Measurements from ENCODE around the gene NUDT16L1.
"Not testable (repeated sequence)": the region's sequence is repeated elsewhere in the genome, so short reads cannot be mapped to it uniquely, and the experiment has no call there.

The NUDT16L1 gene

DNA sequence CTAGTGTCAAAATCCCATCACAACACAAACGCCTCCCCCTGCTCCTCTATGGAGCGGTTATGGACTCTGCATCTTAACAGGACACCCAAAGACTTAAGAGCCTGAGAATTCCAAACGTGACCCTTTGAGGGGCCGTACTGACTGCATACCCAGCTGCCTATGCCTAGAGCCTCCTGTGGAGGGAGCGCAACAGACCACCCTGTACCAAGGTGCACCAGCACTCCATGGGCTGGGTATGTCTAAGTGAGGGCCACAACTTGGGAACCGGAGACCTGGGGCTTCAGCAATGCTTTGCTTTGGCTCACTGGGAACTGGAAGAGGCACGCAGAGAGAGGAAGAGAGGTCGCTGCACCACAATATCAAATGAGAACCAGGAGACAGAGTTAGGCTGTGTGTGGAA is 35.3 kb downstream of the NUDT16L1 start:
- DNase-seq = no peak

- no peak for DNase-seq
Measured at GRCh38 chr16:4729876-4730275, 36.5 kb downstream of the NUDT16L1 start.

DNA sequence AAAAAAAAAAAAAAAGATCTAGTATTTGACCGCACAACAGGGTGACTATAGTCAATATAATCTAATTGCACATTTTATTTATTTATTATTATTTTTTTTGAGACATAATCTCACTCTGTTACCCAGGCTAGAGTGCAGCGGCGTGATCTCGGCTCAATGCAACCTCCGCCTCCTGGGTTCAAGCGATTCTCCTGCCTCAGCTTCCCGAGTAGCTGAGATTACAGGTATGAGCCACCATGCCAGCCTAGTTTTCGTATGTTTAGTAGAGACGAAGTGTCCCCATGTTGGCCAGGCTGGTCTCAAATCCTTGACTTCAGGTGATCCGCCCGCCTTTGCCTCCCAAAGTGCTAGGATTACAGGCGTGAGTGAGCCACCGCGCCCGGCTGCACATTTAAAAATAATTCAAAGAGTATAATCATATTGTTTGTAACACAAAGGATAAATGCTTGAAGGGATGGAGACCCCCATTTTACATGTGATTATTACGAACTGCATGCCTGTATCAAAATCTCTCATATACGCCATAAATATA is 39.9 kb downstream of the NUDT16L1 start:
- DNase-seq = no peak

DNA sequence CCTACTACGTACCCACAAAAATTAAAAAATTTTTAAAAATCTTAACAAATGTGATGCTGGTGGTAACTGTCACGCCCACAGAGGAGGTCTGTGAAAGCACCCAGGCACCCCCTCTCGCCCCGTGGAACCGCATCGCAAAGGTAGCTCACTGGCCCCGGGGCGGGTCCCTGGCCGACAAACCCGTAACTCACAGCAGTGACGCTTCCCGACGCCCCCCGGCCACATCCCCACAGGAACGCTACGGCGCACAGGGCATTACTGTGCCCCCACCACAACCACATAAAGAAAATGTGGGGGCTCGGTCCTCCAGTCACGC is 40.3 kb downstream of the NUDT16L1 start:
- peak; percentile 40 for DNase-seq

DNA sequence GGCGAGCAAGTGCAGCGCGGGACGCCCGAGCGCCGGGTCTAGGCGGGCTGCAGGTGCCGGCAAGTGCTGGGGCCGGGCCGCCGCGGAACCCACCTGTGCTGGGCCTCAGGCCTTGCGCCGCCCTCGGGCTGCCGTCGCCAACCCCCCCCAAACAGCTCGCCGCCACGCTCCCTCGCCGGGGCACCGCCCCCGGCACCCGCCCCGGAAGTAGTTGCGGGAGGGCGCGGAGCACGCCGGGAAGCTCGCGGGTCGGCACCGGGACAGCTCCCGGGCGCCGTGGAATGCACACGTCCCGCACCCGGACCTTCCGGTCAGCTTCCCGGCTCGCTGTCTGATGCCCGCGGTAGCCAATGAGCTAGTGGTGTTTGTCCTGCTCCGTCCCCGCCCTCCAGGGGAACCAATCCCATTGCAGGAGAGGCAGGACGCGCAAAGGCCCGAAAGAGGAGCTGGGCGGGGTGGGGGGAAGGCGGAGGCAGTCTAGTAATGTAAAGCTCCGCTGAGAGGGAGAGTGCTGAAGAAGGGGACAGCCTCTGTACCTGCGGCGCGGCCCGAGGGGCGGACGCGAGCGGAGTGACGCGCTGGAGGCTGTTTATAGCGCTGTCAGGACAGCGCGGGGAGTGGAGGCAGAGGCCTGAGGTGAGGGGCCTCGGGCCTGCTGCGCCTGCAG is 40.8 kb downstream of the NUDT16L1 start, which contains the start of the genes ANKS3 and DNAAF8:
TSS of gene ANKS3 (minus strand) at position 209 of the 667 bp plus-strand sequence. CDS start 4,122 bp downstream, outside the sequence.
TSS of gene DNAAF8 (plus strand) at position 475 of the 667 bp plus-strand sequence. CDS start 1,978 bp downstream, outside the sequence.
- DNase-seq = peak; percentile 98

DNA sequence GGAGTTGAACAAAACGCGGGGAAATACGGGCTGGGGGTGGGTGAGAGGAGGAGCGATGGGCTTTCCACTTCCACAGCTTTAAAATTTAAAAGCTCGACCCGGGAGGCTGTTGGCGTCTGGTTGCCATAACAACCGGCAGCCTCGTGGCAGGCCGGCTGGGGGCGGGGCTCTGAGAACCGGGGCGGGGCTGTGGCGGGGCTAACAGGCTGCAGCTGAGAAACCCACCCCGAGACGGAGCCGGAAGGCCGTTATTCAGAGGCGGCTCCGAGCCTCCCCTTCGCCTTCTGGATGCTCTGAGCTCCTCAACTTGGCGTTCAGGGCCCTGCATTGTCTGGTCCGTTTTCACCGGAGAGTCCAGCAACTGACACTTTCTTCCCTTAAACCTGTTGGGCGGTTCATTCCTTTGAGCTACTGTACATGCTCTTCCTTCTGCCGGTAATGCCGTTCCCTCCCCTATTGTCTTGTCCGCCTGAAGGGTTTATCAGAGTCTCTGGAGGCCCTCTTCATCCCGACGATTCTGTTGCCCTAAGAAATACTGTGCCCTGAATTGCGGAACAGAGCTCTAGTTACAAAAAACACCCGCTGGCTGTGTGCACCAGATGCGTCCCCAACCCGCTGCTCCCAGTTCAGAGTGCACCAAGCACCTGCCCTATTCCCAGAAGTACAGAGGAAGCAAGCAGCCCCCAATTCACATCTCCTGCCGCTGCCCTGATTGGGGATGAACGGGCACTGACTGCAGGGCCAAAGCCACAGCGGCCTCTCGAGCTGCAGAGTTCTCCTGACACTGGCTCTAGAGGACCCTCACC is 41.6 kb downstream of the NUDT16L1 start:
- peak; percentile 95 for DNase-seq

DNA sequence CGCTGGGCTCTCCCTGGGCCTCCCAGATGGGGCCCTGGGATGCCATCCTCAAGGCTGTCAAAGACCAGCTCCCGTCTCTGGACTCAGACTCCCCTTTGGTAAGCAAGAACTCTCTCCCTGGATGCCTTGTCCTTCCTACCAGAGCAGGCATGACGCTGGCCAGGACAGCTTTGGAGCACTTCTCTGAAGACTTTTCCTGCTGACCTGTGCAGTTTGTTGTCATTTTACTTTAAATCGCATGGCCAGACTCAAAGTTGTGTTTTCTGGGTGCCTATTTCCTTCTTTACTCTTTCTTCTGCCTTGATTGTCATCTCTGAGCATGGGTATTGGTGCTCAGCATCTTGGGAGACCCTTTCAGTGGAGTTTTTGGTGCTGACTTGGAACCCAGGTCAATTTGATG is 43.2 kb downstream of the NUDT16L1 start:
- no peak for DNase-seq

GRCh38 chr16:4737545-4737944 is 44.2 kb downstream of the NUDT16L1 start:
- no peak for DNase-seq

DNA sequence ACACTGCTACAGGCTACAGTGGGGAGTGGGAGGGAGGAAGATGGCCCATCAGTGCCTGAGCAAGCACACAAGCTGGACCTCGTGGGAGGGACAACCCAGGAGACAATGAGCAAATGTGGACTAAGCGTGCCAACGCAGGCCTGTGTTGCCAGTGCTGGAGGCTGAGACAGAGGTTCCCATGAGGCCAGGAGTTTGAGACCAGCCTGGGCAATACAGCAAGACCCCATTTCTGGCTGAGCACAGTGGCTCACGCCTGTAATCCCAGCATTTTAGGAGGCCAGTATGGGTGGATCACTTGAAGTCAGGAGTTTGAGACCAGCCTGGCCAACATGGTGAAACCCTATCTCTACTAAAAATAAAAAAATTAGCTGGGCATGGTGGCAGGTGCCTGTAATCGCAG is 45.0 kb downstream of the NUDT16L1 start:
- DNase-seq = not testable (repeated sequence)

DNA sequence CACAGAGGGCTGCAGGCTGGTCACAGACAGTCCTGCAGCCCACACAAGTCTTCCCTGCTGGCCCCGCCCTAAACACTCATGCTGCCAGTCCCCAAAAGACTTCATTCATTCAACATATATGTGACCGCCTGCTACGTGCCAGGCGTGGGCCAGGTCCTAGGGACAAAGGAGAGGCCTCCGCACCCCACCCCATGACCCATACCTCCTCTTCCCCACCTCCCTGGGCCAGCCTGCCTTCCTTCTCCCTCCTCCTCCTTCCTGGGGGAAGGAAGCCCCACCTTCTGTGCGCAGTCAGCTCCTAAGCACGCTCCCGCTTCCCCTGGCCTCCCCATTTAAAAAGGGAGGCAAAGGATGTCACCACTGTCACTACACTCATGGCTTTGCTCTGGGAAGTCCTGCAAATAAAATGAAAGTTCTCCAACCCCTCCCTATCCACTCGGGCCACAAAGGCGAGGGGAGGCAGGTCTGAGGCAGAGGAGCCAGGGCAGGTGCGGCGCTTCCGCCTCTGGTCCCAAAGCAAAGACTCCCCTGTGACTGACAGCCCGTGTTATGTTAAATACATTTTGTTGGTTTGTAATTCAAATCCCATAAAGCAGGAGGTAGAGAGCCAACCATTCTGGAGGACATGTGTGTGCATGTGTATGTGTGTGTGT is 50.0 kb downstream of the NUDT16L1 start:
- no peak for DNase-seq

GRCh38 chr16:4744555-4745273 is 51.4 kb downstream of the NUDT16L1 start:
- DNase-seq = no peak

- no peak for DNase-seq
Measured at GRCh38 chr16:4745274-4745569, 51.9 kb downstream of the NUDT16L1 start.
